ENCODE results near the gene CNTN5. TPM values are rescaled to one million over a fixed set of nuclear protein-coding genes. Genes with fewer than 3 reads are reported as not detected.

Gene CNTN5
- total RNA-seq, 4 donors from 2014 or later = 0.16 TPM; not detected in 3

- Histone ChIP-seq H3K27ac (no peak overlapping the region), H3K36me3 (no peaks in the 10 kb centered on the region), H3K9me3 (no peaks in the 10 kb centered on the region), H3K4me3 (no peak overlapping the region), H3K4me1 (no peaks in the 10 kb centered on the region), H3K27me3 (no peaks in the 10 kb centered on the region)
- in situ Hi-C loops (cut with MboI; ENCODE audit: low sequenced_read_pairs in 4 of 4) = no loop called here
- DNase-seq (no peak), ATAC-seq (no peak)
- intact Hi-C loops (cut with DNase I; ENCODE audit: low total_unique reads) = no loop called here
- TF ChIP-seq POLR2A (IDR thresholded peaks at IDR 0.05) = no peak
- TF ChIP-seq, protein P1, sequence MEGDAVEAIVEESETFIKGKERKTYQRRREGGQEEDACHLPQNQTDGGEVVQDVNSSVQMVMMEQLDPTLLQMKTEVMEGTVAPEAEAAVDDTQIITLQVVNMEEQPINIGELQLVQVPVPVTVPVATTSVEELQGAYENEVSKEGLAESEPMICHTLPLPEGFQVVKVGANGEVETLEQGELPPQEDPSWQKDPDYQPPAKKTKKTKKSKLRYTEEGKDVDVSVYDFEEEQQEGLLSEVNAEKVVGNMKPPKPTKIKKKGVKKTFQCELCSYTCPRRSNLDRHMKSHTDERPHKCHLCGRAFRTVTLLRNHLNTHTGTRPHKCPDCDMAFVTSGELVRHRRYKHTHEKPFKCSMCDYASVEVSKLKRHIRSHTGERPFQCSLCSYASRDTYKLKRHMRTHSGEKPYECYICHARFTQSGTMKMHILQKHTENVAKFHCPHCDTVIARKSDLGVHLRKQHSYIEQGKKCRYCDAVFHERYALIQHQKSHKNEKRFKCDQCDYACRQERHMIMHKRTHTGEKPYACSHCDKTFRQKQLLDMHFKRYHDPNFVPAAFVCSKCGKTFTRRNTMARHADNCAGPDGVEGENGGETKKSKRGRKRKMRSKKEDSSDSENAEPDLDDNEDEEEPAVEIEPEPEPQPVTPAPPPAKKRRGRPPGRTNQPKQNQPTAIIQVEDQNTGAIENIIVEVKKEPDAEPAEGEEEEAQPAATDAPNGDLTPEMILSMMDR (IDR thresholded peaks at IDR 0.05 in 4 of 5, conservative IDR thresholded peaks at IDR 0.05 in 1 of 5) = no peak
These were observed 1194.0 kb downstream of the CNTN5 start for GRCh38 chr11:100214791-100215190.

GRCh38 chr11:100220801-100221200 lies 1200.1 kb downstream of the CNTN5 start:
- H3K27ac ChIP-seq = no peak overlapping the region
- ATAC-seq = no peak
- intact Hi-C loops (cut with DNase I; ENCODE audit: low total_unique reads) = no loop called here
- no peaks in the 10 kb centered on the region for H3K9me3 ChIP-seq
- no peaks in the 10 kb centered on the region for H3K4me1 ChIP-seq
- no peak overlapping the region for H3K4me3 ChIP-seq
- TF ChIP-seq, protein P1 (IDR thresholded peaks at IDR 0.05 in 4 of 5, conservative IDR thresholded peaks at IDR 0.05 in 1 of 5) = no peak
- TF ChIP-seq POLR2A (IDR thresholded peaks at IDR 0.05) = no peak
- in situ Hi-C loops (cut with MboI; ENCODE audit: low sequenced_read_pairs in 4 of 4) = no loop called here
- no peaks in the 10 kb centered on the region for H3K27me3 ChIP-seq
- DNase-seq = no peak
- no peaks in the 10 kb centered on the region for H3K36me3 ChIP-seq

- Histone ChIP-seq H3K36me3 (no peaks in the 10 kb centered on the region), H3K4me1 (no peaks in the 10 kb centered on the region), H3K27me3 (no peaks in the 10 kb centered on the region), H3K4me3 (no peak overlapping the region), H3K27ac (no peak overlapping the region), H3K9me3 (no peaks in the 10 kb centered on the region)
- intact Hi-C loops (cut with DNase I; ENCODE audit: low total_unique reads) = no loop called here
- ATAC-seq (no peak), DNase-seq (no peak)
- TF ChIP-seq POLR2A (IDR thresholded peaks at IDR 0.05) = no peak
- in situ Hi-C loops (cut with MboI; ENCODE audit: low sequenced_read_pairs in 4 of 4) = no loop called here
These were observed 1201.0 kb downstream of the CNTN5 start for GRCh38 chr11:100221791-100222190.

DNA sequence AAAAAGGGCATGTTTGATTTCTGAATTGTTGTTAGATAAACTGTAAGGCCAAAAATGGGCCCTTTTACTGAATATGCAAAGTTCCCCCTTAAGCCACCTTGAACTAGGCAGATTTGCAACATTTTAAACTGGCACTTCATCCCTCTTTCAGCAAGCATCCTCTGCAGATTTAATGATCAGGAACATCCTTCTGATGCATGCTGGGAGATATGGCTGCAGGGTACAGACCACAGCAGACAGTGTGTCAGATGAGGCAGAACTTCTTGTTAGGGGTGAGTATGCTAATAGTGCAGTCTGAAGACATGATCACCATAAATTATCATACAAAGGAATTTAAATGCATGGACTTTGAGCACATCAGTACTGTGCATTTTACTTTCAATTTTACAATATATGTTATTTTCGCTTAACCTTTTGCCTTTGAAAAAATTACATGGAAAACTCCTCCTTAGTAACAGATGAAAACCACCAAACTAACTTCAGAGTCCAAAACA lies 1203.8 kb downstream of the CNTN5 start:
- intact Hi-C loops (cut with DNase I; ENCODE audit: low total_unique reads) = no loop called here

GRCh38 chr11:100229086-100229485 lies 1208.3 kb downstream of the CNTN5 start:
- in situ Hi-C loops (cut with MboI; ENCODE audit: low sequenced_read_pairs in 4 of 4) = no loop called here
- Histone ChIP-seq H3K4me3 (no peak overlapping the region), H3K27me3 (no peaks in the 10 kb centered on the region), H3K4me1 (no peaks in the 10 kb centered on the region), H3K27ac (no peak overlapping the region), H3K36me3 (no peaks in the 10 kb centered on the region), H3K9me3 (no peaks in the 10 kb centered on the region)
- TF ChIP-seq, protein P1 (IDR thresholded peaks at IDR 0.05 in 4 of 5, conservative IDR thresholded peaks at IDR 0.05 in 1 of 5) = no peak
- TF ChIP-seq POLR2A (IDR thresholded peaks at IDR 0.05) = no peak
- intact Hi-C loops (cut with DNase I; ENCODE audit: low total_unique reads) = no loop called here
- no peak for DNase-seq
- no peak for ATAC-seq

More for the DNA sequence above, 1203.8 kb downstream of the CNTN5 start:
- TF ChIP-seq POLR2A (IDR thresholded peaks at IDR 0.05) = no peak
- TF ChIP-seq, protein P1 (IDR thresholded peaks at IDR 0.05 in 4 of 5, conservative IDR thresholded peaks at IDR 0.05 in 1 of 5) = no peak
- Histone ChIP-seq H3K27ac (no peak overlapping the region), H3K4me3 (no peak overlapping the region), H3K27me3 (no peaks in the 10 kb centered on the region), H3K36me3 (no peaks in the 10 kb centered on the region), H3K9me3 (no peaks in the 10 kb centered on the region), H3K4me1 (no peaks in the 10 kb centered on the region)
- DNase-seq (no peak), ATAC-seq (no peak)
- in situ Hi-C loops (cut with MboI; ENCODE audit: low sequenced_read_pairs in 4 of 4) = no loop called here

All from gastrocnemius medialis (tissue), 4 donors.